GM21526 (cell line): Measurements from ENCODE around the gene FAM120B.

ENCODE experiments used
- ATAC-seq: cut with Tn5 transposase; IDR thresholded peaks from one replicate; pipeline ENCODE4 v1.9.1; 2021; ENCODE audit warnings: moderate library complexity; ENCODE audit not compliant: unreplicated experiment, low FRiP score

FAM120B gene

DNA sequence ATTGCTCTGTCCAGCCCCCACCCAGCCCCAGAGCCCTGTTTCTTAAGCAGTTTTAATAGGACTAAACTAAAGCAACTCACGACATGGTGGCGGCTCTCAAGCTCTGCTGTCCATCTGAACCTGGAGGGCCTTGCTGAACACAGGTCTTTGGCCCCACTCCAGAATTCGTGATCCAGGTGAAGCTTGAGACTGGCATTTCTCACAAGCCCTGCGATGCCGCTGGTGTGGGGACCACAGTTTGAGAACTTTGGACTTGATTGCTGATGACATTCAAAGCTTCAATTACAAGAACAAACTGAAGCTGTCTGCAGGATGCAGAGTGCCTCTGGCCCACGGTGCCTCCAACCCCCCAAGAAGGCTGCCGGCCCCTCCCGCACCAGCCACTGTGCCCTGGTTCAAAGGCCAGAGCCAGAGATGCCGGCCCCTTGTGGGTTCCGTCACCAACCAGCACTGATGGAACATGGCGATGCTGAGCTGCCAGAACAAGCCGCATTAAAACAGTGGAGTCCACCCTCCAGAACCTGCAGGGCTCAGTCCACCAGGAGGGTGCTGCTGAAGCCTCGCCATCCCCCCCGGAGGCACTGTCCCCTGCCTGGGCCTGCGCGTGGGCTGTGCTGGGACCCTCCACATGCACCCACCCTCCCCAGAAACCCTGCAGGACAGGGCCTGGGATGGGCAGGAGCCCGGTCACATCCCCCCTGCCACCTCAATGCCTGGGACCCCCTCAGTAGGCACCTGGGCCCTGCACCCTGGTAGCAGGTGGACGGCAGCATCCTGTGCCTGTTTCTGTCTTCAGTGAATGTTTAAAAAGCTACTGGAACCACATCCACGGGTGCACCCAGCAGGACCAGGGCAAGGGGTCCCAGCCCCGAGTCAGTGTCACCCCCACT, 145.4 kb downstream of the FAM120B start:
- ATAC-seq: no peak

DNA sequence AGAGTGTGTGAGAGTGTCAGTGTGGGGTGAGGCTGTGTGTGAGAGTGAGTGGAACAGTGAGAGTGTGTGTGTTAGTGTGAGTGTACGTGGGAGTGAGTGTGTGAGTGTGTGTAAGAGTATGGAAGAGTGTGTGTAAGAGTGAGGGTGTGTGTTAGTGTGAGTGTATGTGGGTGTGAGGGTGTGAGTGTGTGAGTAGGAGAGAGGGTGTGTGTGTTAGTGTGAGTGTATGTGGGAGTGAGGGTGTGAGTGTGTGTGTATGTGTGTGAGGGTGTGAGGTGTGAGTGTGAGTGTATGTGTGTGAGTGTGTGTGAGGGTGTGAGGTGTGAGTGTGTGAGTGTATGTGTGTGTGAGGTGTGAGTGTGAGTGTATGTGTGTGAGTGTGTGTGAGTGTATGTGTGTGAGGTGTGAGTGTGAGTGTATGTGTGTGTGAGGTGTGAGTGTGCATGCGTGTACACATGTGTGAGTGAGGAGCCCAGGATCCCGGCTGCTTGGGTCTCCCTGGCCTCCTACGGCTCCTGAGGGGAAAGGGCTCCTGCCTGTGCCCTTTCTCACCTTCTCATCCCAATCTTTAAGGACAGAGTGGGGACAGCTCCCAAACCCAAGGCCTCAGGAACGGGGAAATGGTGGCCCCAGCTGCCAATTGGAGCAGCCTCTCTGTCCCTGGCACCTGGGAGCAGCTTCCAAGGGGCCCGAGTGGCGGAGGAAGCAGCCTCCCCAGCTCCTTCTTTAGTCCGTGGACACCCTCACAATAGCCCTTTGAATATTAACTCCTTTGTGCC, 146.4 kb downstream of the FAM120B start:
- no peak for ATAC-seq

- ATAC-seq: no peak
Measured at GRCh38 chr6:170453586-170454511, 147.3 kb downstream of the FAM120B start.

- ATAC-seq: no peak
Measured at GRCh38 chr6:170454512-170455285, 148.1 kb downstream of the FAM120B start.

DNA sequence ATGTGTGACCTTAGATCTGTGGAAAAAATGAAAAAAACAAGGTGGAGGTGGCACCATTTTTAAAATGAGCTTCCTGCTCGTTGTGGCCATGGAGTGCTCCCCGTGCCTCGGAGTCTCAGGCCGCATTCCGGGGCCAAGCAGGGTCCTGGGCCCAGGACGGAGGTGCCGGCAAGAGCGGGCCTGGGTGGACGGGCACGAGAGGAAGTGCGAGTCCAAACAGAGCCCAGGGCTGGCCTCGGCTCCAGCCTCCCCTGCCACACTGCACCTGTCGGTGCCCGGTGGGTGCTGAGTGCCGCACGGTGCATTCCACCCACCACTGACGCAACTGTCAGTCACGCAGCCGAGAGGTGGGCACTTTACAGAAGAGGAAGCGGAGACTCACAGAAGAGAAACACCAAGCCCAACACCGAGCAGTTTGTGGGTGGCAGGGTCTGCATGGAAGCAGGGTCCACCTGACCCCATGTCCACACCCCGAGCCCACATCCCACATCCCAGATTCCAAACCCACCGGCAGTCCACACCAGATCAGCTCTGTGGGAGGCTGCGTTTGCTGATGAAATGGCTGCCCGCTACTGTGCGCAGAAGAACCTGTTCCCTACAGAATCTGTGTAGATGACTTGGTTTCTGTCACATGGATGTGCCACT, 148.9 kb downstream of the FAM120B start:
- ATAC-seq: no peak

GRCh38 chr6:170456334-170456733, 149.8 kb downstream of the FAM120B start:
- no peak for ATAC-seq
